ENCODE measurements around the gene RPH3AL.

RPH3AL gene

GRCh38 chr17:338442-339192 is 14.0 kb downstream of the RPH3AL start:
- no peak overlapping the region for H3K4me3 ChIP-seq (ENCODE audit: low read depth, low read length)
- no peaks in the 10 kb centered on the region for H3K36me3 ChIP-seq (ENCODE audit: control insufficient read depth in 2 of 2, insufficient read depth in 1 of 2, low read length in 2 of 2)
- no peaks in the 10 kb centered on the region for H3K9me3 ChIP-seq (ENCODE audit: control insufficient read depth, insufficient read depth, low read depth, low read length)
- ChIA-PET POLR2A (no interaction called here), CTCF (interaction anchor here (0.6 to 1.4 kb wide), 2 partner anchors 28 to 54 kb away, joined by 3 read pairs; no protein-coding TSS in a partner anchor)
- peaks cover 9% of the 10 kb centered on the region for H3K4me1 ChIP-seq (ENCODE audit: control insufficient read depth, insufficient read depth, low read length)
- no peak overlapping the region for H3K27ac ChIP-seq (ENCODE audit: extremely low read depth, low read depth, low read length)
- no peak for TF ChIP-seq ZNF600 (tag by site-specific recombination; IDR thresholded peaks at IDR 0.05)

DNA sequence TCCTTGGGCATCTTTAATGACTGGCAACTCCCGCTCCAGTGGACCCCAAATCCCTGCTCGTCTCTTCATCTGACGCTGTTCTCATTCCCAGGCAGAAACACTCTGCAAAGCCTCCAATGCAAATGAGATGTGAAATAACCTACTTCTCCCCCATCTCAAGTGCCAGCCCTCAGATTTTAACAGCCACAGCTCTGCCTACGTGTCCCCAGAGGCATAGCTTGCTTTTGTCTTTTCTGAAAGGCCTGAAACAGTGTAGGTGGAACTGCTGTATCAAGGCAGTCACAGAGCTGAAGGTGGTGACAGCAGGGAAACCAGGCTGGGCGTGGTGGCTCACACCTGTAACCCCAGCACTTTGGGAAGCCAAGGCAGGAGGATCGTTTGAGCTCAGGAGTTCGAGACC is 14.7 kb downstream of the RPH3AL start:
- H3K4me1 ChIP-seq (ENCODE audit: control insufficient read depth, insufficient read depth, low read length): peaks cover 9% of the 10 kb centered on the region
- TF ChIP-seq ZNF121 (tag by site-specific recombination; IDR thresholded peaks at IDR 0.05) (0 out of 2 replicates have a peak, but pooled peaks have one; percentile 33), ZFHX2 (tag by site-specific recombination; conservative IDR thresholded peaks at IDR 0.05) (peak; percentile 75), EGR2 (tag by site-specific recombination; IDR thresholded peaks at IDR 0.05; ENCODE audit: low read depth) (peak; percentile 84), GLI4 (tag by site-specific recombination; IDR thresholded peaks at IDR 0.05) (no peak)
- CTCF ChIA-PET: no interaction called here

GRCh38 chr17:337453-337852 is 15.2 kb downstream of the RPH3AL start:
- Histone ChIP-seq H3K9me3 (ENCODE audit: control insufficient read depth, insufficient read depth, low read depth, low read length) (no peaks in the 10 kb centered on the region), H3K4me3 (ENCODE audit: low read depth, low read length) (no peak overlapping the region), H3K27ac (ENCODE audit: extremely low read depth, low read depth, low read length) (no peak overlapping the region), H3K36me3 (ENCODE audit: control insufficient read depth in 2 of 2, insufficient read depth in 1 of 2, low read length in 2 of 2) (no peaks in the 10 kb centered on the region), H3K4me1 (ENCODE audit: control insufficient read depth, insufficient read depth, low read length) (peaks cover 9% of the 10 kb centered on the region)
- CTCF ChIA-PET: no interaction called here
- POLR2A ChIA-PET: no interaction called here
- TF ChIP-seq ZNF133 (tag by site-specific recombination; IDR thresholded peaks at IDR 0.05) (no peak), ZNF341 (tag by site-specific recombination; IDR thresholded peaks at IDR 0.05; ENCODE audit: low read depth) (no peak), ZNF561 (tag by site-specific recombination; IDR thresholded peaks at IDR 0.05; ENCODE audit: borderline replicate concordance) (no peak), ZNF292 (tag by site-specific recombination; IDR thresholded peaks at IDR 0.05; ENCODE audit: borderline replicate concordance, low read depth) (no peak), KLF8 (tag by site-specific recombination; IDR thresholded peaks at IDR 0.05) (no peak), ZNF416 (tag by site-specific recombination; IDR thresholded peaks at IDR 0.05) (no peak), ZBTB11 (tag by site-specific recombination; conservative IDR thresholded peaks at IDR 0.05; ENCODE audit: low read depth) (no peak), TRIM28 (IDR thresholded peaks at IDR 0.05; ENCODE audit: borderline replicate concordance, low read length) (no peak), ZNF692 (tag by site-specific recombination; IDR thresholded peaks at IDR 0.05) (no peak), ZNF701 (tag by site-specific recombination; IDR thresholded peaks at IDR 0.05) (no peak), ZNF324 (tag by site-specific recombination; IDR thresholded peaks at IDR 0.05) (no peak), ZSCAN5A (tag by site-specific recombination; IDR thresholded peaks at IDR 0.05) (no peak)
- TF ChIP-seq, protein P1, sequence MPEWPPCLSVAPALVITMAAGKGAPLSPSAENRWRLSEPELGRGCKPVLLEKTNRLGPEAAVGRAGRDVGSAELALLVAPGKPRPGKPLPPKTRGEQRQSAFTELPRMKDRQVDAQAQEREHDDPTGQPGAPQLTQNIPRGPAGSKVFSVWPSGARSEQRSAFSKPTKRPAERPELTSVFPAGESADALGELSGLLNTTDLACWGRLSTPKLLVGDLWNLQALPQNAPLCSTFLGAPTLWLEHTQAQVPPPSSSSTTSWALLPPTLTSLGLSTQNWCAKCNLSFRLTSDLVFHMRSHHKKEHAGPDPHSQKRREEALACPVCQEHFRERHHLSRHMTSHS (tag by site-specific recombination; IDR thresholded peaks at IDR 0.05): no peak
- TF ChIP-seq, protein P2, sequence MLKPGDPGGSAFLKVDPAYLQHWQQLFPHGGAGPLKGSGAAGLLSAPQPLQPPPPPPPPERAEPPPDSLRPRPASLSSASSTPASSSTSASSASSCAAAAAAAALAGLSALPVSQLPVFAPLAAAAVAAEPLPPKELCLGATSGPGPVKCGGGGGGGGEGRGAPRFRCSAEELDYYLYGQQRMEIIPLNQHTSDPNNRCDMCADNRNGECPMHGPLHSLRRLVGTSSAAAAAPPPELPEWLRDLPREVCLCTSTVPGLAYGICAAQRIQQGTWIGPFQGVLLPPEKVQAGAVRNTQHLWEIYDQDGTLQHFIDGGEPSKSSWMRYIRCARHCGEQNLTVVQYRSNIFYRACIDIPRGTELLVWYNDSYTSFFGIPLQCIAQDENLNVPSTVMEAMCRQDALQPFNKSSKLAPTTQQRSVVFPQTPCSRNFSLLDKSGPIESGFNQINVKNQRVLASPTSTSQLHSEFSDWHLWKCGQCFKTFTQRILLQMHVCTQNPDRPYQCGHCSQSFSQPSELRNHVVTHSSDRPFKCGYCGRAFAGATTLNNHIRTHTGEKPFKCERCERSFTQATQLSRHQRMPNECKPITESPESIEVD (tag by site-specific recombination; IDR thresholded peaks at IDR 0.05): no peak

More for the DNA sequence above, 14.7 kb downstream of the RPH3AL start:
- no peak overlapping the region for H3K27ac ChIP-seq (ENCODE audit: extremely low read depth, low read depth, low read length)
- no peaks in the 10 kb centered on the region for H3K36me3 ChIP-seq (ENCODE audit: control insufficient read depth in 2 of 2, insufficient read depth in 1 of 2, low read length in 2 of 2)
- POLR2A ChIA-PET: no interaction called here
- no peak overlapping the region for H3K4me3 ChIP-seq (ENCODE audit: low read depth, low read length)
- H3K9me3 ChIP-seq (ENCODE audit: control insufficient read depth, insufficient read depth, low read depth, low read length): no peaks in the 10 kb centered on the region
